Vein endothelial cell (primary cell): Measurements from ENCODE around the gene NOTO. TPM values are rescaled to one million over a fixed set of nuclear protein-coding genes. Genes with fewer than 3 reads are reported as not detected.

ENCODE experiments used
- total RNA-seq: library from RNA; depleted of rRNA; stranded (reverse); fragments of >200 nt; gene quantifications from 2 replicates; pipeline ENCODE4 v1.2.3, GENCODE V29; 2012

Gene NOTO
- not detected in 2 replicates for total RNA-seq

GRCh38 chr2:73202156-73203054 lies at the start of gene NOTO:
TSS of gene NOTO (plus strand) at chr2:73202574. CDS start at chr2:73202667, 93 bp downstream.

DNA sequence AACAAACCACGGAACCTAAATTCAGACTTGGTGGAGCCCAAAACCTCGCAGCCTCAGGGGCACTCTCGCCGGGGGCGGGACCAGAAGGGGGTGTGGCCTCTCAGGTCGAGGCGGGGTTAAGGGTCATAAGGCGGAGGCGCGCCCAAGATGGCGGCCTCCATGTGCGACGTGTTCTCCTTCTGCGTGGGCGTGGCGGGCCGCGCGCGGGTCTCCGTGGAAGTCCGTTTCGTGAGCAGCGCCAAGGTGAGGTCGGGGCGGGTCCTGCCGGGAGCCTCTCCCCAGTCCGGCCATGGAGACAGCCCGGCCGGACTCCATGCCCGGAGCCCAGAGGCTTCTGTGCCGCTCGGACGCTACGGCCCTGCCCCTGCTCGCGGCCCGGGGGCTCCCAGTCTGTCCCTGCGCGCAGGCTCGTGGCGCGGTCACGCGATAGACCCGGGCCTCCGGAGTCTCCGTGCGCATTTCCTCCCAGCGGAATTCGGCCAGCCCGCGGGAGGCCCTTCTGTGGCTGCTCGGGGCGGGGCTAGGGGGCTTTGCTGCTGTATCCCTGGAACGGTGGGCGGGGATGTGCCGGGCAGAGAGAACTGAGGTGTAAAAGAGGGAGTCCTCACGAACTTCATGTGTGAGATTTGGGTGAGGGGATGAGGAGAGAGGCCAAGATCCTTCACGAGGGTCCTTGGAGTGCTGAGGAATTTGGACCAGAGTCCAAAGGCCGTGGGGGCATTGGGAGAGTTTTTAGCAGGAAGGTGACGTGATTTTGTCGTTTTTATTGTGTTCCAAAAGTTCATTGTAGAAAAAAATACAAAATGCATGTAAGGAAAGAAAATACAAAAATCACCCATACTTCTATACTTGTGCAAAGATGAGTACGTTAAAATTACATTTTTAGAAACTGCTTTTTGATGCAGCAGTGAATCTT lies 12.0 kb downstream of the NOTO start, which contains the start of gene SMYD5:
SMYD5 (plus strand) TSS at position 126 of the 916 bp plus-strand sequence; CDS start at position 148, 22 bp downstream.

DNA sequence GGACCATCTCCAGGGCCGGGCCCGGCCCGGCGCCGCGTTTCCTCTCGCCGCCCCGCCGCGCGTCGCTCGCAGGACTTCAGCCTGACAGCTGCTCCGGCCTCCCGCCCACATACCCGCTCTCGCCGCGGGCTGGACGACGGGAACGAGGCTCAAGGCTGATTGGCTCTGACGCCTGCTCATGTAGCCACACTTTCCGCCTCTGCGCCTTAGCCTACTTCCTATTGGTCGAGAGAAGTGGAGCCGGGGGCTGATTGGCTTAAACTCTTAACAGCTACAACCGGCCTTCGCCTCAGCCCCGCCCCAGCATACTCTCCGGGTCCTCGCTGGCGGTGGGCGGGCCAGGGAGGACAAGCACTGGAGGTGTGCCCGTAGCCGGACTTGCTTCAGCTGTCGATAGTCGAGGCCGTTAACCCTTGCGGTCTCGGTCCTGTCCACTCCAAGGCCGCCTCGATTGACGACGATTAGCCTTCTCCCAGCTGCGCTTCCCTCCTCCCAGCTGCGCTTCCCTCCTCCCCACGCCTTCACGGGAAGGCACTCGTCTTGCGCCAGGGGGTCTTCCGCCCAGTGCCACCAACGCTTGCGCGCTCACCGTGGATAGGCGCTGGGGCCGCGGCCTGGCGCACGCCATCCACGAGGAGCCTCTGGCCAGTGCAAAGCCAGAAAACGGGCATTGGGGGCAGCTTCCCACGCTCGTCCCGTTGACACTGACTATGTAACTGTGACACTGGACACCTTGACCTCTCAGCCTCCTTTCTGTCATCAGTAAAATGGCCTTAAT lies 31.0 kb downstream of the NOTO start, which contains the start of gene PRADC1:
PRADC1 (minus strand) TSS at position 86 of the 778 bp plus-strand sequence; CDS start at position 7, 79 bp downstream.

GRCh38 chr2:73233932-73234832 lies 31.8 kb downstream of the NOTO start, which contains the start of gene CCT7:
TSS of gene CCT7 (plus strand) at chr2:73234308. CDS start at chr2:73234379, 71 bp downstream.

Other genes with a start within 250 kb of the NOTO start
- gene SFXN5, start 130.9 kb upstream of the NOTO start, total RNA-seq: 20.4 and 20.6 TPM in 2 replicates
- 66.3 and 70.3 TPM in 2 replicates for gene RAB11FIP5, start 89.6 kb upstream of the NOTO start, total RNA-seq
- gene SMYD5, start 11.7 kb downstream of the NOTO start, total RNA-seq: 19.4 and 22.2 TPM in 2 replicates
- gene PRADC1, start 30.7 kb downstream of the NOTO start, total RNA-seq: 16.0 and 29.3 TPM in 2 replicates
- gene CCT7, start 31.7 kb downstream of the NOTO start, total RNA-seq: 352 and 393 TPM in 2 replicates
- gene FBXO41, start 81.9 kb downstream of the NOTO start, total RNA-seq: 0.33 and 0.96 TPM in 2 replicates
- not detected in 2 replicates for gene EGR4, start 91.0 kb downstream of the NOTO start, total RNA-seq
- 15.9 and 17.3 TPM in 2 replicates for gene ALMS1, start 183.3 kb downstream of the NOTO start, total RNA-seq